Rectal smooth muscle tissue (tissue), 1 donor: ENCODE measurements around the gene KRT27.
"Not testable (repeated sequence)": the region's sequence is repeated elsewhere in the genome, so short reads cannot be mapped to it uniquely, and the experiment has no call there.

Experiments used
- H3K27ac ChIP-seq: one replicate; pipeline ENCODE4 v1.7.0; 2013; ENCODE audit warnings: low read depth, low read length, inconsistent platforms
- H3K27me3 ChIP-seq: one replicate; pipeline ENCODE4 v1.7.0; 2013; ENCODE audit warnings: low read length; ENCODE audit not compliant: control insufficient read depth, insufficient read depth
- H3K36me3 ChIP-seq: one replicate; pipeline ENCODE4 v1.7.0; 2013; ENCODE audit warnings: low read length; ENCODE audit not compliant: control insufficient read depth, insufficient read depth
- H3K4me1 ChIP-seq: one replicate; pipeline ENCODE4 v1.7.0; 2013; ENCODE audit warnings: low read length; ENCODE audit not compliant: control insufficient read depth, insufficient read depth
- H3K4me3 ChIP-seq: one replicate; pipeline ENCODE4 v1.7.0; 2013; ENCODE audit warnings: low read length
- H3K9ac ChIP-seq: one replicate; pipeline ENCODE4 v1.7.0; 2013; ENCODE audit warnings: low read length

The KRT27 gene

GRCh38 chr17:40818733-40819527 lies 36.6 kb upstream of the KRT27 start:
- Histone ChIP-seq H3K4me3 (peak overlapping the region; percentile 81), H3K4me1 (peaks cover 5% of the 10 kb centered on the region), H3K9ac (no peak overlapping the region), H3K27ac (peak overlapping the region; percentile 84), H3K27me3 (no peaks in the 10 kb centered on the region), H3K36me3 (peaks cover 4% of the 10 kb centered on the region)

- Histone ChIP-seq H3K27ac (peak overlapping the region; percentile 84), H3K4me1 (peaks cover 5% of the 10 kb centered on the region), H3K4me3 (peak overlapping the region; percentile 68), H3K9ac (no peak overlapping the region), H3K27me3 (no peaks in the 10 kb centered on the region), H3K36me3 (peaks cover 4% of the 10 kb centered on the region)
Observed at GRCh38 chr17:40818343-40818732, 36.0 kb upstream of the KRT27 start.

- no peak overlapping the region for H3K9ac ChIP-seq
- no peaks in the 10 kb centered on the region for H3K27me3 ChIP-seq
- H3K4me3 ChIP-seq, result no peak overlapping the region
- H3K4me1 ChIP-seq, result peaks cover 5% of the 10 kb centered on the region
- no peak overlapping the region for H3K27ac ChIP-seq
- H3K36me3 ChIP-seq, result peaks cover 4% of the 10 kb centered on the region
Observed at GRCh38 chr17:40817103-40817682, 34.8 kb upstream of the KRT27 start.

GRCh38 chr17:40816569-40816968 lies 34.2 kb upstream of the KRT27 start:
- Histone ChIP-seq H3K4me3 (no peak overlapping the region), H3K4me1 (peaks cover 5% of the 10 kb centered on the region), H3K27me3 (no peaks in the 10 kb centered on the region), H3K36me3 (peaks cover 4% of the 10 kb centered on the region), H3K27ac (no peak overlapping the region), H3K9ac (no peak overlapping the region)

- H3K27me3 ChIP-seq, result no peaks in the 10 kb centered on the region
- no peak overlapping the region for H3K4me3 ChIP-seq
- peaks cover 4% of the 10 kb centered on the region for H3K36me3 ChIP-seq
- H3K4me1 ChIP-seq, result peaks cover 5% of the 10 kb centered on the region
- H3K27ac ChIP-seq, result no peak overlapping the region
- no peak overlapping the region for H3K9ac ChIP-seq
Observed at GRCh38 chr17:40815381-40815780, 33.0 kb upstream of the KRT27 start.

GRCh38 chr17:40814657-40815056 lies 32.3 kb upstream of the KRT27 start:
- H3K27ac ChIP-seq, H3K27me3 ChIP-seq, H3K9ac ChIP-seq, H3K4me1 ChIP-seq, H3K36me3 ChIP-seq, H3K4me3 ChIP-seq: not testable (repeated sequence)

- peaks cover 5% of the 10 kb centered on the region for H3K4me1 ChIP-seq
Observed at GRCh38 chr17:40813804-40814203, 31.5 kb upstream of the KRT27 start.

GRCh38 chr17:40812639-40813038 lies 30.3 kb upstream of the KRT27 start:
- Histone ChIP-seq H3K4me1 (peaks cover under 1% of the 10 kb centered on the region), H3K27me3 (no peaks in the 10 kb centered on the region), H3K4me3 (no peak overlapping the region), H3K27ac (no peak overlapping the region), H3K9ac (no peak overlapping the region), H3K36me3 (peaks cover 4% of the 10 kb centered on the region)

More at GRCh38 chr17:40813804-40814203, 31.5 kb upstream of the KRT27 start:
- Histone ChIP-seq H3K9ac (no peak overlapping the region), H3K4me3 (no peak overlapping the region), H3K36me3 (peaks cover 4% of the 10 kb centered on the region), H3K27ac (no peak overlapping the region), H3K27me3 (no peaks in the 10 kb centered on the region)

GRCh38 chr17:40810494-40810893 lies 28.1 kb upstream of the KRT27 start:
- H3K4me1 ChIP-seq, result no peaks in the 10 kb centered on the region
- no peak overlapping the region for H3K27ac ChIP-seq
- H3K36me3 ChIP-seq, result no peaks in the 10 kb centered on the region
- no peaks in the 10 kb centered on the region for H3K27me3 ChIP-seq
- no peak overlapping the region for H3K9ac ChIP-seq
- H3K4me3 ChIP-seq, result no peak overlapping the region

- no peaks in the 10 kb centered on the region for H3K4me1 ChIP-seq
- H3K27ac ChIP-seq, result no peak overlapping the region
- no peaks in the 10 kb centered on the region for H3K36me3 ChIP-seq
- no peak overlapping the region for H3K9ac ChIP-seq
- no peaks in the 10 kb centered on the region for H3K27me3 ChIP-seq
- no peak overlapping the region for H3K4me3 ChIP-seq
Observed at GRCh38 chr17:40809721-40810421, 27.5 kb upstream of the KRT27 start.

GRCh38 chr17:40806131-40806530 lies 23.8 kb upstream of the KRT27 start:
- H3K9ac ChIP-seq, result no peak overlapping the region
- no peak overlapping the region for H3K27ac ChIP-seq
- no peaks in the 10 kb centered on the region for H3K36me3 ChIP-seq
- no peaks in the 10 kb centered on the region for H3K4me1 ChIP-seq
- H3K27me3 ChIP-seq, result no peaks in the 10 kb centered on the region
- no peak overlapping the region for H3K4me3 ChIP-seq

- Histone ChIP-seq H3K9ac (no peak overlapping the region), H3K4me3 (no peak overlapping the region), H3K4me1 (no peaks in the 10 kb centered on the region), H3K27ac (no peak overlapping the region), H3K36me3 (no peaks in the 10 kb centered on the region), H3K27me3 (peaks cover 3% of the 10 kb centered on the region)
Observed at GRCh38 chr17:40803617-40804082, 21.3 kb upstream of the KRT27 start.
